NB4 (cell line): ENCODE results near the gene KCNG4.

ENCODE experiments used
- DNase-seq: peaks from one replicate; pipeline ENCODE4 v3.0.0; 2010; ENCODE audit warnings: low read depth
- H3K4me3 ChIP-seq: one replicate; pipeline ENCODE4 v1.5.1; 2011; ENCODE audit warnings: mild to moderate bottlenecking, low read depth, low read length, moderate library complexity
- MYC ChIP-seq: IDR thresholded peaks from 2 replicates; pipeline ENCODE4 v1.6.1; 2011; ENCODE audit warnings: low read depth, low read length
- POLR2A ChIP-seq: IDR thresholded peaks from 2 replicates; pipeline ENCODE4 v1.6.1; 2011; ENCODE audit warnings: mild to moderate bottlenecking; ENCODE audit not compliant: insufficient read length; ENCODE audit errors: extremely low read depth
- TF ChIP-seq, protein P1 (sequence below): IDR thresholded peaks from 2 replicates; pipeline ENCODE4 v1.6.1; 2011; ENCODE audit warnings: low read depth, low read length
- TF ChIP-seq, protein P2 (sequence below): IDR thresholded peaks from one replicate; pipeline ENCODE4 v1.5.1; 2012; ENCODE audit warnings: low read depth, low read length

KCNG4 gene

DNA sequence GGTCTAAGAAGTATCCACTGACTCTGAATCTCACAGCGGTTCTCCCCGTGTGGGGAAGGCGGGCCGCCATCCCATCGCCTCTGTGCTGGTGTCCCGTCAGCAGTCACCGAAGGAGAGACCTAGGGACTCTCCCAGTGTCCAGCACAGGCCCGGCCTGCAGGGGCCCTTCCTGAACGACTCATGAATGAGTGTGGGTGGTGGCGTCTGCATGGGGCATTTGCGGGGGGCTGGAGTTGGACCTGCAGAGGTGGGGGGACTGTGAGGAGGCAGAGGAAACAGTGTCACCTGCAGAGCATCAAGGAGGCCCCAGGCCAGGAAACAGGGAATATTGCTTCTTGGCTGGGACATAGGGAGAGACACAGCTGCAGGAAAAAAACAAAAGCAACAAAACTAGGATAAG lies 10.3 kb downstream of the KCNG4 start:
- TF ChIP-seq MYC (no peak), POLR2A (no peak)
- TF ChIP-seq, protein P1, sequence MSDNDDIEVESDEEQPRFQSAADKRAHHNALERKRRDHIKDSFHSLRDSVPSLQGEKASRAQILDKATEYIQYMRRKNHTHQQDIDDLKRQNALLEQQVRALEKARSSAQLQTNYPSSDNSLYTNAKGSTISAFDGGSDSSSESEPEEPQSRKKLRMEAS, result no peak
- TF ChIP-seq, protein P2, sequence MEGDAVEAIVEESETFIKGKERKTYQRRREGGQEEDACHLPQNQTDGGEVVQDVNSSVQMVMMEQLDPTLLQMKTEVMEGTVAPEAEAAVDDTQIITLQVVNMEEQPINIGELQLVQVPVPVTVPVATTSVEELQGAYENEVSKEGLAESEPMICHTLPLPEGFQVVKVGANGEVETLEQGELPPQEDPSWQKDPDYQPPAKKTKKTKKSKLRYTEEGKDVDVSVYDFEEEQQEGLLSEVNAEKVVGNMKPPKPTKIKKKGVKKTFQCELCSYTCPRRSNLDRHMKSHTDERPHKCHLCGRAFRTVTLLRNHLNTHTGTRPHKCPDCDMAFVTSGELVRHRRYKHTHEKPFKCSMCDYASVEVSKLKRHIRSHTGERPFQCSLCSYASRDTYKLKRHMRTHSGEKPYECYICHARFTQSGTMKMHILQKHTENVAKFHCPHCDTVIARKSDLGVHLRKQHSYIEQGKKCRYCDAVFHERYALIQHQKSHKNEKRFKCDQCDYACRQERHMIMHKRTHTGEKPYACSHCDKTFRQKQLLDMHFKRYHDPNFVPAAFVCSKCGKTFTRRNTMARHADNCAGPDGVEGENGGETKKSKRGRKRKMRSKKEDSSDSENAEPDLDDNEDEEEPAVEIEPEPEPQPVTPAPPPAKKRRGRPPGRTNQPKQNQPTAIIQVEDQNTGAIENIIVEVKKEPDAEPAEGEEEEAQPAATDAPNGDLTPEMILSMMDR, result no peak
- H3K4me3 ChIP-seq, result no peak overlapping the region
- DNase-seq, result no peak

DNA sequence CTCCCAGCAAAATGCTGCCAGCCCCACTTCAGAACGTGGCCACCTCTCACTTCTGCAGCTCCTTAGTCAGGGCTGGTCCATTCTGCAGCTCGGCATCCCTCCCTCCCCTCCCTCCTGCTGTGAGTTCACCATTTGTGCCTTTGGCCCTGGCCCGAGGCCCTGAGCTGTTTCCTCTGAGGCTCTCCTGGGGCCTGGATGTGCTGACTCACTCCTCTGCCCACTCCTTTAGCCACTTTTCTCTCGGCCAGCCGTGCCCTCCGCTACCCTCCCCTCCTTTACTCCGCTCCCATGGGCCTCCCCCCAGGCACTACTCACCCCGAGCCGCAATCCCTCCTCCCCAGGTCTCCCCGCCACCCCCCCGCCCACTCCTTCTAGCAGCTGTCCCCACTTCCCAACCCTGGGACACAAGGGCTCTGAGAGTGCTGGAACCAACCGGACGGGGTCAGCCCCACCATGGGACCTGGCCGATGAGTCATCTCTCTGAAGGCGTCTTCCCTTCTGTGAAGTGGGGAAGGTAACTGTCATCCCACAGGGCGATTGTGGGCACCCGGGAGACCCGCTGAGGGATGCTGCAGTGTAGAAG lies 11.5 kb downstream of the KCNG4 start:
- H3K4me3 ChIP-seq, result no peak overlapping the region
- TF ChIP-seq, protein P1, result no peak
- TF ChIP-seq MYC (peak; percentile 22), POLR2A (no peak)
- TF ChIP-seq, protein P2, result no peak
- DNase-seq, result peak; percentile 97

DNA sequence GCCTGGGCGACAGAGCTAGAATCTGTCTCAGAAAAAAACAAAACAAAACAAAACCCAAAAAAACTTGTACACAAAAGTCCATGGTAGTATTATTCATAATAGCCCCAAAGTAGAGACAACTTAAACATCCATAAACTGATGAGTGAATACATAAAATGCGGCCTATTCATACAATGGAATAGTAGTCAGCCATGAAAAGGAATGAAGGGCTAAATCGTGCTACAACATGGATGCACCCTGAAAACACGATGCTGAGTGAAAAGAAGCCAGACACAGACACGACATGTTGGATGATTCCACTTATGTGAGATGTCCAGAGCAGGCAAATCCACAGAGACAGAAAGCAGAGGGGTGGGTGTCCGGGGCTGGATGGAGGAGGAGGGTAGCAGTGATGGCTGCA lies 12.3 kb downstream of the KCNG4 start:
- TF ChIP-seq POLR2A (no peak), MYC (no peak)
- TF ChIP-seq, protein P1, result no peak
- TF ChIP-seq, protein P2, result no peak
- H3K4me3 ChIP-seq, result no peak overlapping the region
- DNase-seq, result no peak

DNA sequence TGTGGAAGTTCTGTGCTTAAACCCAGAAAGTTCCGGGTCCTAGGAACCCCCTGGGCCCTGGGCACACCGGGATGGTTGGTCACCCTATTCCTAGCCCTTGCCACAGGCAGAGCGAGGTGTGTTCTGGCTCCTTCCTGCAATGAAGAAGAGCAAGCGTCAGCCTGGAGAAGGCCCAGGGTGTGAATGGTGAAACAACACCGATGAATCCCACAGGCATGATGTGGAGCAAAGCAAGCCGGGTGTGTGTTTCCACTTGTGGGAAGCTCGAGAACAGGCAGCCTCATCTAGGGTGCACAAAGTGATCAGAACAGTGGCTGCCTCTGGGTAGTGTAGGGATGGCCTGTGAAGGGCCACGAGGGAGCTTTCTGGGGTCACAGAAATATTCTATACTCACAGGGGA lies 13.8 kb downstream of the KCNG4 start:
- no peak for DNase-seq
- no peak for TF ChIP-seq POLR2A
- TF ChIP-seq MYC, result no peak
- TF ChIP-seq, protein P1, result no peak
- TF ChIP-seq, protein P2, result no peak
- H3K4me3 ChIP-seq, result no peak overlapping the region

DNA sequence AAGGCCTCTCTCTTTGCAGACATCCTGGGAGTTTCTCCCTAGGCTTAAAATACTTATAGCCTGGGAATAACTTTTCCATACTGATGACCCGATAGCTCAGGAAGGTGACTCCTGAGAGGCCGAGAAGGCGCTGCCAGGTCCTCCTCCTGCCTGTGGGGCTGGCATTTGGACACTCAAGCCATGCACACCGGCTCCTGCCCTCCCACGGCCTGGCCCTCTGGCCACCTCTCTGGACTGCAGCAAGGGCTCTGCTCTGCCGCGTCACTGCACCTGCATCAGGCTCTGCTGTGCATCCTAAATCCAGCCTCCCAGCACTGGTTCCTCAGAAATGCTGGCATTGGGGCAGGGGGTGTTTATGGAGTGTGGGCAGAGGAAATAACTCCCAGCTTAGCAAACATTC lies 14.2 kb downstream of the KCNG4 start:
- no peak overlapping the region for H3K4me3 ChIP-seq
- no peak for DNase-seq
- TF ChIP-seq, protein P2, result no peak
- TF ChIP-seq, protein P1, result no peak

DNA sequence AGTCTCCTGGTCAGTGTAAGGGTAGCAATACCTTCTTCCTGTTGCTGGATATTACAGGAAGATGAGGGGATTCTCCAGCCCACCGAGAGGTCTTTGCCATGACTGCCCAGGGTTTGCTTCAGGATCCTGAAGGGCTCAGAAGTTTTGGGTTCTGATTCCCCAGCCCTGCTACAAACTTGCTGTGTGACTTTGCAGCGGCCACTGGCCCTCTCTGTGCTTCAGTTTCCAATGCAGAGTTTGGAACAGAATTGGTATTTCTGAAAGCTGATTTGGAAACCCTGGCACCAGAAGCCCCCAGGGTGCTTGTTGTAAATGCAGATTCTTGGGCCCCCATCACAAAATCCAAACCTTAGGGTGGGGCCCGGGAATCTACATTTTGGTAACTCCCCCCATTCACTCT lies 14.7 kb downstream of the KCNG4 start:
- no peak overlapping the region for H3K4me3 ChIP-seq
- DNase-seq, result no peak
- no peak for TF ChIP-seq MYC
- TF ChIP-seq, protein P2, result no peak
- TF ChIP-seq POLR2A, result no peak
- TF ChIP-seq, protein P1, result no peak
